BLaER1 (cell line): ENCODE results near the gene AKAP7.

Experiments
- H3K27ac ChIP-seq: shearing (Covaris generic); formaldehyde crosslinking; 2 replicates; pipeline ENCODE4 v1.8.1; 2022
- H3K27me3 ChIP-seq: shearing (Covaris generic); formaldehyde crosslinking; 2 replicates; pipeline ENCODE4 v1.8.1; 2022
- H3K36me3 ChIP-seq: shearing (Covaris generic); formaldehyde crosslinking; 2 replicates; pipeline ENCODE4 v1.8.1; 2022
- H3K4me1 ChIP-seq: shearing (Covaris generic); formaldehyde crosslinking; 2 replicates; pipeline ENCODE4 v1.8.1; 2022
- H3K4me2 ChIP-seq: shearing (Covaris generic); formaldehyde crosslinking; 2 replicates; pipeline ENCODE4 v1.8.1; 2022
- H3K4me3 ChIP-seq: shearing (Covaris generic); formaldehyde crosslinking; 2 replicates; pipeline ENCODE4 v1.8.1; 2022
- H3K9ac ChIP-seq: shearing (Covaris generic); formaldehyde crosslinking; 2 replicates; pipeline ENCODE4 v1.8.1; 2022
- H3K9me3 ChIP-seq: shearing (Covaris generic); formaldehyde crosslinking; 2 replicates; pipeline ENCODE4 v1.8.1; 2022
- H4K20me1 ChIP-seq: shearing (Covaris generic); formaldehyde crosslinking; 2 replicates; pipeline ENCODE4 v1.8.1; 2022
- Cebpa-rat ChIP-seq: shearing (Covaris generic); IDR thresholded peaks from 2 replicates; pipeline ENCODE4 v1.8.1; 2022

The AKAP7 gene

GRCh38 chr6:131160254-131160758 lies 25.0 kb downstream of the AKAP7 start:
- Histone ChIP-seq H3K9me3 (no peaks in the 10 kb centered on the region), H3K27ac (no peak overlapping the region)
- no peak for TF ChIP-seq Cebpa-rat

DNA sequence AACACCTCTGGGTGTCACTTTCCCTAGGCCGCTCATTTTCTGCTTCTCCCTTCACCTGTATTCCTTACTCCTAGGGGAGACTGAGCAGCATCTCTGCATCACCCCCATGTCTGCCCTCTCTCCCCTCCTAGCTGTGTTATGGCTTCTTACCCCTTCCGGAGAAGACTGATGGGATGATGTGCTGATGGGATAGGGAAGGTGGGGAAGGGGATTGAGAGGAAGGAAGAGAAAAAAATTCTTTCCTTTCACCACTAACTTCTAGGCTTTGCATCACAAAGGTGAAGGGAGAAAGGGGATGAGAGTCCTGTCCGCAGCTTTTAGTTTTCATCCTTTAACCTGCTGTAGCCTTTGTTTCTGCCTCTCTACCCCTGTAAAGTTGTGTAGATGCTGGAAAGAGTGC lies 26.7 kb downstream of the AKAP7 start:
- H3K27me3 ChIP-seq, result no peaks in the 10 kb centered on the region
- no peak overlapping the region for H3K4me3 ChIP-seq
- TF ChIP-seq Cebpa-rat, result no peak
- H4K20me1 ChIP-seq, result no peaks in the 10 kb centered on the region
- H3K36me3 ChIP-seq, result no peaks in the 10 kb centered on the region; the same call in 1 of the 2 replicates
- H3K4me1 ChIP-seq, result no peaks in the 10 kb centered on the region
- H3K9me3 ChIP-seq, result no peaks in the 10 kb centered on the region
- H3K9ac ChIP-seq, result no peak overlapping the region
- no peak overlapping the region for H3K27ac ChIP-seq
- H3K4me2 ChIP-seq, result no peak overlapping the region

More at GRCh38 chr6:131160254-131160758, 25.0 kb downstream of the AKAP7 start:
- no peaks in the 10 kb centered on the region for H3K4me1 ChIP-seq
- H3K4me3 ChIP-seq, result no peak overlapping the region
- H3K4me2 ChIP-seq, result no peak overlapping the region
- H4K20me1 ChIP-seq, result no peaks in the 10 kb centered on the region
- no peaks in the 10 kb centered on the region; the same call in 1 of the 2 replicates for H3K36me3 ChIP-seq
- no peak overlapping the region for H3K9ac ChIP-seq
- H3K27me3 ChIP-seq, result no peaks in the 10 kb centered on the region

DNA sequence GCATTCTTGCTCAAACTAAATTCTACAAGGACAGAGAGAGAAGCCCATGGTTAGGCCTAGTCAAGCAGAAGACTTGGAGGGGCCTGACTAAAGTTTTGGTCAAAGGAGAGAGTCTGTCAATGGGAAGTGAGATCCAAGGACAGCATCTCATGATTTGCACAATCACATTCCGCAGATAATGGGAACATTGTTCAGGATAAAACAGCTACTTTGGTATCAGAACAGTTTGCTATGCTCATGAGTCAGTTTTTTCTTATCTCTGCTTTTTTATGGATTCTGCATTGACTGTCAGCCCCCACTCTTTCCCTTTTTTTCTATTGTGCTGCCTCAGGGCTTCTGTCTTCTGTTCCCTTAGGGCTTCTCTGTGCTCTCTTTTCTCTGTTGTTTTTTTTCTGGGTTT lies 28.6 kb downstream of the AKAP7 start:
- TF ChIP-seq Cebpa-rat, result no peak
- H3K9ac ChIP-seq, result no peak overlapping the region
- H3K36me3 ChIP-seq, result no peaks in the 10 kb centered on the region; the same call in 1 of the 2 replicates
- H3K4me1 ChIP-seq, result no peaks in the 10 kb centered on the region
- H3K9me3 ChIP-seq, result no peaks in the 10 kb centered on the region
- H3K4me2 ChIP-seq, result no peak overlapping the region
- no peak overlapping the region for H3K4me3 ChIP-seq
- no peaks in the 10 kb centered on the region for H4K20me1 ChIP-seq
- H3K27me3 ChIP-seq, result no peaks in the 10 kb centered on the region
- no peak overlapping the region for H3K27ac ChIP-seq

GRCh38 chr6:131164506-131164905 lies 29.2 kb downstream of the AKAP7 start:
- H3K27me3 ChIP-seq, result no peaks in the 10 kb centered on the region
- H3K27ac ChIP-seq, result no peak overlapping the region
- no peak overlapping the region for H3K9ac ChIP-seq
- TF ChIP-seq Cebpa-rat, result no peak
- no peak overlapping the region for H3K4me3 ChIP-seq
- no peaks in the 10 kb centered on the region for H3K4me1 ChIP-seq
- no peaks in the 10 kb centered on the region for H3K9me3 ChIP-seq
- peaks cover 3% of the 10 kb centered on the region; the same call in 1 of the 2 replicates for H3K36me3 ChIP-seq
- no peaks in the 10 kb centered on the region for H4K20me1 ChIP-seq
- no peak overlapping the region for H3K4me2 ChIP-seq

DNA sequence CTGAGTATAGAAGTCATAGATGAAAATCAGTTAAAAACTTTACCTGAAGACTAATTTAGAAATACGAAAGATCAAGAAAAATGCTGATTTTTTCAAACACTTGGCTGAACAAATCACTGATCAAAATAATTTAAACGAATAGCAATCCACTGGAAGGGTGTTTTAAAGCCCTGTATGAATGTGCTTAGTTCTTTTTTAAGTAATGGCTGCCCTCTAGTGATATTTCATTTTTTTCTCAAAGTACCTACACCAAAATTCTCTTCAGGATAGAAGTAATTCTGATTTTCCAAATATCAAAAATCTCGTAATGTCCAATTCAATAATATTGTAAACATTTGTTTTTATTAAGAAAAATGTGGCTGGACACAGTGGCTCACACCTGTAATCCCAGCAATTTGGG lies 32.5 kb downstream of the AKAP7 start:
- no peaks in the 10 kb centered on the region for H3K4me1 ChIP-seq
- no peaks in the 10 kb centered on the region for H3K9me3 ChIP-seq
- no peak for TF ChIP-seq Cebpa-rat
- peaks cover 4% of the 10 kb centered on the region; the same call in 1 of the 2 replicates for H3K36me3 ChIP-seq
- no peak overlapping the region for H3K4me2 ChIP-seq
- no peak overlapping the region for H3K4me3 ChIP-seq
- H4K20me1 ChIP-seq, result no peaks in the 10 kb centered on the region
- H3K27me3 ChIP-seq, result no peaks in the 10 kb centered on the region
- H3K27ac ChIP-seq, result no peak overlapping the region
- H3K9ac ChIP-seq, result no peak overlapping the region

- TF ChIP-seq Cebpa-rat, result no peak
- no peaks in the 10 kb centered on the region for H3K9me3 ChIP-seq
- no peaks in the 10 kb centered on the region for H3K27me3 ChIP-seq
- no peaks in the 10 kb centered on the region for H3K4me1 ChIP-seq
- no peak overlapping the region for H3K27ac ChIP-seq
- H3K36me3 ChIP-seq, result peaks cover 4% of the 10 kb centered on the region; the same call in 1 of the 2 replicates
- no peak overlapping the region for H3K4me2 ChIP-seq
- no peaks in the 10 kb centered on the region for H4K20me1 ChIP-seq
- H3K4me3 ChIP-seq, result no peak overlapping the region
- no peak overlapping the region for H3K9ac ChIP-seq
Observed at GRCh38 chr6:131169613-131170012, 34.3 kb downstream of the AKAP7 start.

- H3K36me3 ChIP-seq, result 0 out of 2 replicates have a peak, but pooled peaks cover 4% of the 10 kb centered on the region
- H3K9ac ChIP-seq, result no peak overlapping the region
- H3K4me1 ChIP-seq, result no peaks in the 10 kb centered on the region
- H3K4me2 ChIP-seq, result no peak overlapping the region
- TF ChIP-seq Cebpa-rat, result no peak
- H3K4me3 ChIP-seq, result no peak overlapping the region
- no peaks in the 10 kb centered on the region for H4K20me1 ChIP-seq
- no peak overlapping the region for H3K27ac ChIP-seq
- H3K9me3 ChIP-seq, result no peaks in the 10 kb centered on the region
- H3K27me3 ChIP-seq, result no peaks in the 10 kb centered on the region
Observed at GRCh38 chr6:131172222-131172621, 37.0 kb downstream of the AKAP7 start.

DNA sequence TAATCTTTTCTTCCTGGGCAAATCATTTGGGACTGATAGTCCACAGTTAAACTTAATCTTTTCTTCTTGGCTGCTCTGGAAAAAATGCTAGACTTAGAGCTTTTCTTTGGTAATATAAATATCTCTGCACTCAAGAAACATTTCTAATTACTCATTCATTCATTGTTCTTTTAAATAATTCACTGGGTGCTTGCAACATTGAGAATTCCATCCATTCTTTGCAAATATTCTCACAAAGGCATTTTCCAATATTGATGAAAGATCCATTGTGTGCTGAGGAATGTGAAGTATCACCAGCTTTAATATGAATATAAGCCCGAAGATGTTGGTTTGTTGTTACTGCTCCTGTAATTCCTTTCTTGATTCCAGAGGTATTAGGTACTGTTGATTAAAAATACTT lies 38.4 kb downstream of the AKAP7 start:
- no peak overlapping the region for H3K4me2 ChIP-seq
- no peak overlapping the region for H3K27ac ChIP-seq
- H3K27me3 ChIP-seq, result no peaks in the 10 kb centered on the region
- H3K4me3 ChIP-seq, result no peak overlapping the region
- no peaks in the 10 kb centered on the region for H4K20me1 ChIP-seq
- 0 out of 2 replicates have a peak, but pooled peaks cover 4% of the 10 kb centered on the region for H3K36me3 ChIP-seq
- H3K9ac ChIP-seq, result no peak overlapping the region
- no peaks in the 10 kb centered on the region for H3K4me1 ChIP-seq
- no peak for TF ChIP-seq Cebpa-rat
- H3K9me3 ChIP-seq, result no peaks in the 10 kb centered on the region

GRCh38 chr6:131175564-131175963 lies 40.3 kb downstream of the AKAP7 start:
- Histone ChIP-seq H3K36me3 (0 out of 2 replicates have a peak, but pooled peaks cover 7% of the 10 kb centered on the region), H3K4me1 (no peaks in the 10 kb centered on the region), H3K27ac (no peak overlapping the region), H4K20me1 (no peaks in the 10 kb centered on the region), H3K9ac (no peak overlapping the region), H3K27me3 (no peaks in the 10 kb centered on the region), H3K9me3 (no peaks in the 10 kb centered on the region), H3K4me3 (no peak overlapping the region), H3K4me2 (no peak overlapping the region)
- no peak for TF ChIP-seq Cebpa-rat

DNA sequence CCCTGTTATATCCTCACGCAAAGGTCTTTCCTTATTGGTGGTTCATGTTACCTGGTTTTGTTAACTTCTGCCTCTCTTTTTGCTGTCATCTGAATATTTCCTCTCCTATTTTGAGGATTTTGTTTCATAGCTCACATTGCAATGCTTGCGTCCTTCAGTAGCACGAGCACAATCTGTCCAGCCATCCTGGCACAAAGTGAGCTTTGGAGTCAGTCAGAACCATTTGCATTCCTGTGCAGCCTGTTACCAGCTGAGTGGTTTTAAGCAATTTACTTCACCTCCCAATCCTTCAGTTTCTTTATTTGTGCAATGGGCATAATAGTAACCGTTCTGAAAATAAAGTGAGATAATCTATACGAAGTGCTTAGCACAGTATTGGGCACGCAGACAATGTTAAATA lies 42.7 kb downstream of the AKAP7 start:
- Histone ChIP-seq H3K36me3 (0 out of 2 replicates have a peak, but pooled peaks cover 7% of the 10 kb centered on the region), H3K4me1 (peaks cover 1% of the 10 kb centered on the region), H3K9me3 (no peaks in the 10 kb centered on the region), H3K27me3 (no peaks in the 10 kb centered on the region), H3K4me3 (no peak overlapping the region), H3K9ac (no peak overlapping the region), H4K20me1 (no peaks in the 10 kb centered on the region), H3K27ac (no peak overlapping the region), H3K4me2 (no peak overlapping the region)
- no peak for TF ChIP-seq Cebpa-rat
